HepG2 (cell line): Measurements from ENCODE around the gene DPEP2NB. TPM values are rescaled to one million over a fixed set of nuclear protein-coding genes. Genes with fewer than 3 reads are reported as not detected.

Source experiments
- FOXK1 ChIP-seq: sonication (generic); formaldehyde crosslinking; IDR thresholded peaks from 2 replicates; pipeline ENCODE4 v1.4.0; 2020; ENCODE audit warnings: low read depth, missing genetic modification reagents, borderline replicate concordance
- HNRNPK ChIP-seq: fragments of 200-400 bp; formaldehyde crosslinking; IDR thresholded peaks from 2 replicates; pipeline ENCODE4 v1.6.1; 2018; ENCODE audit warnings: low read length, low read depth, moderate library complexity, mild to moderate bottlenecking; ENCODE audit not compliant: poor library complexity, severe bottlenecking
- HNRNPLL ChIP-seq: fragments of 200-400 bp; formaldehyde crosslinking; IDR thresholded peaks from 2 replicates; pipeline ENCODE4 v1.6.1; 2017; ENCODE audit warnings: mild to moderate bottlenecking, low read depth, low read length; ENCODE audit not compliant: poor library complexity, severe bottlenecking
- HNRNPUL1 ChIP-seq: fragments of 200-400 bp; formaldehyde crosslinking; IDR thresholded peaks from 2 replicates; pipeline ENCODE4 v1.6.1; 2017; ENCODE audit warnings: low read depth, mild to moderate bottlenecking, low read length, moderate library complexity
- MAFF ChIP-seq: IDR thresholded peaks from 2 replicates; pipeline ENCODE4 v1.6.1; 2011; ENCODE audit warnings: low read depth, low read length, improper control_type of control experiment
- MAFK ChIP-seq, 2 experiments: IDR thresholded peaks in 1 of 2; conservative IDR thresholded peaks in 1 of 2; 2 replicates each; pipeline ENCODE4 v1.6.1; 2011; ENCODE audit warnings: improper control_type of control experiment in 2 of 2, low read length in 2 of 2
- MIER2 ChIP-seq: IDR thresholded peaks from 2 replicates; pipeline ENCODE4 v1.6.1; 2016; ENCODE audit warnings: missing biosample characterization, missing genetic modification reagents
- POLR2AphosphoS5 ChIP-seq: IDR thresholded peaks from 2 replicates; pipeline ENCODE4 v1.6.1; 2012; ENCODE audit warnings: low read depth, low read length
- RBM39 ChIP-seq: fragments of 200-400 bp; formaldehyde crosslinking; IDR thresholded peaks from one replicate; pipeline ENCODE4 v1.6.1; 2018; ENCODE audit warnings: antibody characterized with exemption, mild to moderate bottlenecking, low read depth, low read length; ENCODE audit not compliant: poor library complexity, severe bottlenecking
- REXO4 ChIP-seq: sonication (generic); formaldehyde crosslinking; IDR thresholded peaks from 2 replicates; pipeline ENCODE4 v1.8.0; 2022; ENCODE audit warnings: missing genetic modification reagents, mild to moderate bottlenecking, borderline replicate concordance
- SP140L ChIP-seq: sonication (generic); formaldehyde crosslinking; IDR thresholded peaks from 2 replicates; pipeline ENCODE4 v1.4.0; 2020; ENCODE audit warnings: missing genetic modification reagents, borderline replicate concordance
- TIGD3 ChIP-seq: sonication (generic); formaldehyde crosslinking; IDR thresholded peaks from 2 replicates; pipeline ENCODE4 v1.5.1; 2020; ENCODE audit warnings: mild to moderate bottlenecking, missing genetic modification reagents, borderline replicate concordance
- YY1 ChIP-seq: IDR thresholded peaks from 2 replicates; pipeline ENCODE4 v1.6.1; 2011; ENCODE audit warnings: low read length, low read depth, moderate library complexity, mild to moderate bottlenecking; ENCODE audit not compliant: insufficient read depth, insufficient replicate concordance
- ZNF160 ChIP-seq: sonication (generic); formaldehyde crosslinking; IDR thresholded peaks from 2 replicates; pipeline ENCODE4 v1.8.0; 2022; ENCODE audit warnings: mild to moderate bottlenecking, inconsistent platforms, missing genetic modification reagents
- ZNF317 ChIP-seq: sonication (generic); formaldehyde crosslinking; IDR thresholded peaks from 2 replicates; pipeline ENCODE4 v1.5.0; 2020; ENCODE audit warnings: mild to moderate bottlenecking, missing genetic modification reagents
- ZNF451 ChIP-seq: sonication (generic); formaldehyde crosslinking; IDR thresholded peaks from 2 replicates; pipeline ENCODE4 v1.5.0; 2020; ENCODE audit warnings: mild to moderate bottlenecking, missing genetic modification reagents
- ZNF597 ChIP-seq: sonication (generic); formaldehyde crosslinking; IDR thresholded peaks from 2 replicates; pipeline ENCODE4 v1.5.0; 2020; ENCODE audit warnings: missing genetic modification reagents
- ZNF674 ChIP-seq: sonication (generic); formaldehyde crosslinking; IDR thresholded peaks from 2 replicates; pipeline ENCODE4 v1.5.0; 2020; ENCODE audit warnings: low read depth, mild to moderate bottlenecking, missing genetic modification reagents
- ZNF761 ChIP-seq: sonication (generic); formaldehyde crosslinking; conservative IDR thresholded peaks from 2 replicates; pipeline ENCODE4 v1.4.0; 2020; ENCODE audit warnings: mild to moderate bottlenecking, missing genetic modification reagents
- ZNF770 ChIP-seq: sonication (generic); formaldehyde crosslinking; IDR thresholded peaks from 2 replicates; pipeline ENCODE4 v1.5.0; 2020; ENCODE audit warnings: mild to moderate bottlenecking, missing genetic modification reagents
- polyA plus RNA-seq, 8 experiments: library from polyadenylated mRNA; depleted of rRNA in 3 of 8; stranded (reverse) in 7 of 8; unstranded in 1 of 8; fragments of >200 nt; fragmentation: Illumina TruSeq in 4 of 8; extraction: Trizol in 4 of 8; gene quantifications; 2 replicates each; pipeline versions ENCODE4 v1.2.1 to v1.2.3, GENCODE V29; 2011 to 2016; ENCODE audit warnings: low read depth in 4 of 8, missing spikeins in 1 of 8, mixed read lengths in 1 of 8; ENCODE audit not compliant: insufficient read depth in 1 of 8
- total RNA-seq, 5 experiments: library from RNA; depleted of rRNA; stranded (reverse); fragments of >200 nt; fragmentation: Illumina TruSeq; extraction: Trizol; gene quantifications; 2 replicates each; pipeline ENCODE4 v1.2.3, GENCODE V29; 2016; ENCODE audit warnings: low read depth in 1 of 5
- TF ChIP-seq, protein P1 (sequence below): sonication (generic); formaldehyde crosslinking; IDR thresholded peaks from 2 replicates; pipeline ENCODE4 v1.5.0; 2020; ENCODE audit warnings: mild to moderate bottlenecking, missing genetic modification reagents, borderline replicate concordance

DPEP2NB gene
- total and polyA plus RNA-seq, 2 of the 13 experiments (the other 11 are each of a cell fraction or from before 2014, with no cell fraction given) = not detected

DNA sequence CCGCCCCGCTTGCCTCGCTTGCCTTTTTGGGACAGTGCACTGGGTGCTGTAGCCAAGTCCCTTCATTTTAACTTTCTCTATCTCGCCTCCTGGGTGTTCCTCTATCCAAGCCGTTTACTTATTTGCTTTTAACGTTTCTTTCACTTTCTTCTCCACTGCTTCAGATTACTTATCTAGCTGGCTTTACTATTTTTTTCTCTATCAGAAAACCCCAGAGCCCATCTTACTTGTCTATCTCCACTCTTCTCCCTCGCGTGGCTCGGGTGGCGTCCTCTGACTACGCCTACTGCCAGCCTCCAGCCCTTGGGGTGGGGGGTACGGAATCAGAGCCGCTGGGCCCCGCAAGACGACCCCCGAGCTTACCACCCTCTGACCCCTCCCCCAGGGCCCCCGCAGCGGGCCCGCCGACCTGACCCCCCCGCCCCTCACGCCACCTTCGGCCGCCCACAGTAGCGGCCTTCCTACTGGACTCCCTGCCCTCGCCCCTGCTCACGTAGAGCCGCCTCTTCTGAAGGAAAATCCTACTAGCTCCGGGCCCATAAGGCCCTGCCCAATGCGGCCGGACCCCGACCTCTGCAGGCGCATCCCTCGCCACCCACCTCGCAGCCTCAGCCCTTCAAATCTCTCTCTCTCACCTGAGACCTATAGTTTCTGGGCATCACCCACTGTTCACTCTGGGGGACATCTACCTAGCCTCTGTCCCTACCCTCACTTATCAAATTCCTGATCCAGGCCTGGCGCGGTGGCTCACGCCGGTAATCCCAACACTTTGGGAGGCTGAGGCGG, 46.3 kb downstream of the DPEP2NB start (continued):
- TF ChIP-seq ZNF770 (CRISPR knock-in tag) (peak; percentile 95), MAFF (no peak), REXO4 (CRISPR knock-in tag) (no peak), SP140L (CRISPR knock-in tag) (no peak), TIGD3 (0 out of 2 replicates have a peak, but pooled peaks have one; percentile 49), RBM39 (no peak), HNRNPLL (peak; percentile 50), POLR2AphosphoS5 (peak; percentile 64; the same call in 1 of the 2 replicates), HNRNPUL1 (no peak), ZNF761 (CRISPR knock-in tag) (0 out of 2 replicates have a peak, but pooled peaks have one; percentile 9), ZNF597 (CRISPR knock-in tag) (no peak), ZNF160 (CRISPR knock-in tag) (peak; percentile 34; the same call in 1 of the 2 replicates), YY1 (peak; percentile 42), FOXK1 (CRISPR knock-in tag) (no peak), ZNF674 (CRISPR knock-in tag) (0 out of 2 replicates have a peak, but pooled peaks have one; percentile 18), MIER2 (CRISPR knock-in tag) (no peak), ZNF317 (CRISPR knock-in tag) (0 out of 2 replicates have a peak, but pooled peaks have one; percentile 33), MAFK (conservative IDR thresholded peaks at IDR 0.05 in 1 of 2, IDR thresholded peaks at IDR 0.05 in 1 of 2; ENCODE audit: low read length in 2 of 2) (no peak), HNRNPK (no peak), ZNF451 (CRISPR knock-in tag) (no peak)
- TF ChIP-seq, protein P1, sequence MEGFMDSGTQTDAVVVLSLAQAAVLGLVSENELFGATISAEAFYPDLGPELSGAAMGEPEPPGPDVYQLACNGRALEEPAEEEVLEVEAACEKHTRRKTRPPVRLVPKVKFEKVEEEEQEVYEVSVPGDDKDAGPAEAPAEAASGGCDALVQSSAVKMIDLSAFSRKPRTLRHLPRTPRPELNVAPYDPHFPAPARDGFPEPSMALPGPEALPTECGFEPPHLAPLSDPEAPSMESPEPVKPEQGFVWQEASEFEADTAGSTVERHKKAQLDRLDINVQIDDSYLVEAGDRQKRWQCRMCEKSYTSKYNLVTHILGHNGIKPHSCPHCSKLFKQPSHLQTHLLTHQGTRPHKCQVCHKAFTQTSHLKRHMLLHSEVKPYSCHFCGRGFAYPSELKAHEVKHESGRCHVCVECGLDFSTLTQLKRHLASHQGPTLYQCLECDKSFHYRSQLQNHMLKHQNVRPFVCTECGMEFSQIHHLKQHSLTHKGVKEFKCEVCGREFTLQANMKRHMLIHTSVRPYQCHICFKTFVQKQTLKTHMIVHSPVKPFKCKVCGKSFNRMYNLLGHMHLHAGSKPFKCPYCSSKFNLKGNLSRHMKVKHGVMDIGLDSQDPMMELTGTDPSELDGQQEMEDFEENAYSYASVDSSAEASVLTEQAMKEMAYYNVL (CRISPR knock-in tag) = no peak
